NCI-H82 (cell line): ENCODE data around the gene PRSS38.
A peak's percentile ranks its signal among the peaks of the same experiment; 100 is the strongest.
"Not testable (repeated sequence)": the region's sequence is repeated elsewhere in the genome, so short reads cannot be mapped to it uniquely, and the experiment has no call there.

ENCODE experiments used
- DNase-seq: peaks from one replicate; lab custom pipeline; 2025; lab: John Stamatoyannopoulos, UW

PRSS38 gene

DNA sequence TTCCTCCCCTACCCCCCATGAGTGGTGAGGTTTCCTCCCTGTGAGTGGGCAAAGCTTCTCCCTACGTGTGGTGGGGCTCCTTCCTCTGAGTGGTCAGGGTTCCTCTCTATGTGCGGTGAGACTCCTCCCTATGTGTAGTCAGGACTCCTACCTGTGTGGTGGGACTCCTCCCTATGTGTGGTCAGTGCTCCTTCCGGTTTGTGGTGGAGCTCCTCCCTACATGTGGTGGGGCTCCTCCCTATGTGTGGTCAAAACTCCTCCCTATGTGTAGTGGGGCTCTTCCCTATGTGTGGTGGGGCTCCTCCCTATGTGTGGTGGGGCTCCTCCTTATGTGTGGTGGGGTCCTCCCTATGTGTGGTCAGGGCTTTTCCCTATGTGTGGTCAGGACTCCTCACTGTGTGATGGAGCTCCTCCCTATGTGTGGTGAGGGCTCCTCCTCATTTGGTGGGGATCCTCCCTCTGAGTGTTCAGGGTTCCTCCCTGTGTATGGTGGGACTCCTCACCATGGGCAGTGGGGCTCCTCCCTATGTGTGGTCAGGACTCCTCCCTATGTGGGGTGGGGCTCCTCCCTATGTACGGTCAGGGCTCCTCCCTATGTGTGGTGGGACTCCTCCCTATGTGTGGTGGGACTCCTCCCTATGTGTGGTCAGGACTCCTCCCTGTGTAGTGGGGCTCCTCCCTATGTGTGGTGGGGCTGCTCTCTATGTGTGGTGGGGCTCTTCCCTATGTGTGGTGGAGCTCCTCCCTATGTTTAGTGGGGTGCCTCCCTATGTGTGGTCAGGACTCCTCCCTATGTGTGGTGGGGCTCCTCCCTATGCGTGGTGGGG is 29.1 kb downstream of the PRSS38 start:
- no peak for DNase-seq

DNA sequence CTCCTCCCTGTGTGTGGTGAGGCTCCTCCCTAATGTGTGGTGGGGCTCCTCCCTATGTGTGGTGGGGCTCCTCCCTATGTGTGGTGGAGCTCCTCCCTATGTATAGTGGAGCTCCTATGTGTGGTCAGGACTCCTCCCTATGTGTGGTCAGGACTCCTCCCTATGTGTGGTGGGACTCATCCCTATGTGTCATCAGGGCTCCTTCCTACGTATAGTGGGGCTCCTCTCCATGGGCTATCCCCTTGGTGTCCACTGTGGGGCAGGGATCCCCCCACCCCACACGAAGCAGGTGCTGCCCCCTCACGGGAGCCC is 29.6 kb downstream of the PRSS38 start:
- DNase-seq = no peak

DNA sequence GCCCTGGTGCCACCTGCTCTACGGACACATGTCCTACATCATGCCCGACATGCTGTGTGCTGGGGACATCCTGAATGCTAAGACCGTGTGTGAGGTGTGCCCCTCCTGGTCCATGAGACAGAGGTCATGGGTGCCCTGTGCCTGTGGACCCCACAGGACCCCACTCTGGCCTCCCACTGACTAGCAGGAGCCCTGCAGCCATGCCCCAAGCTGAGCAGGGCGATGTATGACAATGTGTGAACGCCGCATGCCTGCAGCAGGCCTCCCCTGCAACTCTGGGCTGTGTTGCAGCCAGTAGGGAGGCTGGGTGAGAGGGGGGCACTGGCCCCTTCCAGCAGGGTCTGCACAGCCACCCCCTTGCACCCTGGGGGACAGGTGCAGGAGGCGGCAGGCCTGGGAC is 30.0 kb downstream of the PRSS38 start:
- DNase-seq = no peak

DNA sequence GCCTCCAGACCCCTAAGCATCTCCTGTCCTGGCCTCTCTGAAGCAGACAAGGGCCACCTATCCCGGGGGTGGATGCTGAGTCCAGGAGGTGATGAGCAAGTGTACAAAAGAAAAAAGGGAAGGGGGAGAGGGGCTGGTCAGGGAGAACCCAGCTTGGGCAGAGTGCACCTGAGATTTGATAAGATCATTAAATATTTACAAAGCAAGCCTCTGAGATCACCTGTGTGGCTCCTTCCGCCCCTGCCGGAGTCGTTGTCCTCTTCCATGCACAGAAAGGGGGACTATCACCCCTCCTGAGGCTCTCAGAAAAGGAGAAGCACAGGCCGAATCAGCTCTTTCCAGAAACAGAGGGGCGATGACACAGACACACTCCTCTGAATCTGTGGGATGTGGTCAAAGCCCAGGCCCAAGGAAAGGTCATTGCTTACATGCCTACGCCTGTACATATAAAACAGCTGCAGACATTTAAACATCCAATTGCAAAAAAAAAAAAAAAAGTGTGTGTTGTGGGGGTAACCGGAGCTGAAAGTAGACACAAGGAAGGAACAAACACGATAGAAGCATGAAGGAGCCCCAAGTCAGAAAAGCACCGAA is 30.9 kb downstream of the PRSS38 start:
- no peak for DNase-seq

DNA sequence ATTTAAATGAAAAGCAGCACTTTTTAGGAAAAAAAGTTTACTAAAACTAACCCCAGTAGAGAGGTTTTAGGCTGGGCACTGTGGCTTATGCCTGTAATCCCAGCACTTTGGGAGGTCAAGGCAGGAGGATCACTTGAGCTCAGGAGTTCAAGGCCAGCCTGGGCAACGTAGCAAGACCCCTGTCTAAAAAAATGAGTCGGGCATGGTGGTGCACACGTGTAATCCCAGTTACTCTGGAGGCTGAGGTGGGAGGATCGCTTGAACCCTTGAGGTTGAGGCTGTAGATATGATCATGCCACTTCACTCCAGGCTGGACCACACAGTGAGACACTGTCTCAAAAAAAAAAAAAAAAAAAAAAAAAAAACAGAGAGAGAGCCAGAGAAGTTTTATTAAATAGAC is 31.6 kb downstream of the PRSS38 start:
- DNase-seq = not testable (repeated sequence)

DNA sequence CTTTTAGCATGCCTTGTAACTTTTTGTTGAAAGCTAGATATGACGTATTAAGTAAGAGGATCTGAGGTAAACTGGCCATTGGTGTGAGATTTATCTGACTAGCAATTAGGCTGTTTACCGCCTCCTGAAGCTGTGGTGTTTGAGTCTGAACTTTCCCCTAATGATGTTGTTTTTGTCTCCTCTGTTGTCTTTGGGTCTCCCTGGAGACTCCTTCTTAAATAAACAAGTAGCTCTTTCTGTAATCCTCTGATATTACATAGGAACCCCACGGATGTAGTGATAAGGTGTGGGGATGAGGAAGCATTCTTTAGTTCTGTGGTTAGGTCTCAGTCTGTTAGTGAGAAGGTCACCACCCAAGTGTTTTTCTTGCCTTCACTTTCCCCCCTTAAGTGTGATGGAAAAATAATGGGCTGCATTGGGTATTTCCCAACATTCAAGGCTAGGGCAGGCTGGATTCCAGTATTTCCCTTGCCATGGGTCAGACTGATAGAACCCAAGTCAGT is 33.0 kb downstream of the PRSS38 start:
- no peak for DNase-seq

DNA sequence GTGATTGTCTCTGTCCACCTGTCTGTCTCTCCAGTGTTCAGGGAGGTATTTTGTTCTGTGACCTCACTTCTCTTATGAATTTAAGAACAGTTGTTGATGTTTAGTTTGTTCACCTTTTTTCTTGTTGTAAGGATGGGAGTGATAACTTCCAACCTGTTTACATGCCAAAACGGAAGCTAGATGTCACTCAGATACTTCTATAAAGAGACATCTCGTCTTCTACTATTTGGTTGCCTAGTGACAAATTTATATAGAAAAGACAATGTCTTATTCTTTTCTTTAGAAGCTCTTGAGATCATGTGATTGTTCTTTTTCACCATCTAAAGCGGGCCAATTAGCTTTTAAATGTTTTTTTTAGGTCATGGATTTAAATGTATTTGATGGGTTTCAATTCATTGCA is 33.8 kb downstream of the PRSS38 start:
- no peak for DNase-seq

DNA sequence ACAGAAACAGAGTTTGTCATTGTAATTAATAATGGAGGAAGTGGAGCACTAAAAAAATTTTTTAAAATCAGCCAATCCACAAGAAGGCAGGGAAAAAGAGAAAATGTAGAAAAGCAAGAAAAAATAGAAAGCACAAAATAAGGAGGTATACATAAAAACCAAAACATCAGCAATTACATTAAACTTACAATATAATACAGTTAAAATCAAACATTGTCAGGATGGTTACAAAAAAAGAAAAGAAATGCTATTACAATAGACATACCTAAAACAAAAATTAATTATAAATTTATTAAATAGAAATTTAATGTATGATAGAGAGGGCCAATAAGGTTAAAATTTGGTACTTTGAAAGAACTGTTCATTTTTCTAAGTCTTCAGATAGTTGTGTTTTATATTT is 38.7 kb downstream of the PRSS38 start:
- no peak for DNase-seq

DNA sequence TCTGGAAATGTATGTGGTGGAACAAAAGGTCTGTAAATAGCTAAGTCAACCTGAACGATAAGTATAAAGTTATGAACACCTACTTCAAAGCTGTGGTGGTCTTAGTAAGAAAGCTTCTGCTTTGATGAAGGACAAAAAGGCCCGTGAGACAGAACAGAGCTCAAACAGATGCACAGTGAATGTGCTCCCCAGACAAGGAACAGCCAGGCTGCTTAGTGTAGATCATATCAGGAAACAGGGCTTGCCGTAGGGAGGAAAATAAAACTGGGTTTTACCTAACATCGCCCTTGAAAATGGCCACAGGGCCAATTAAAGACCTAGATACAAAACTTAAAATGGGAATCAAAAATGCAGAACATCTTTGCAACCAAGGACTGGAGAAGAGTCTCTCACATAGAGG is 40.2 kb downstream of the PRSS38 start:
- DNase-seq = no peak

DNA sequence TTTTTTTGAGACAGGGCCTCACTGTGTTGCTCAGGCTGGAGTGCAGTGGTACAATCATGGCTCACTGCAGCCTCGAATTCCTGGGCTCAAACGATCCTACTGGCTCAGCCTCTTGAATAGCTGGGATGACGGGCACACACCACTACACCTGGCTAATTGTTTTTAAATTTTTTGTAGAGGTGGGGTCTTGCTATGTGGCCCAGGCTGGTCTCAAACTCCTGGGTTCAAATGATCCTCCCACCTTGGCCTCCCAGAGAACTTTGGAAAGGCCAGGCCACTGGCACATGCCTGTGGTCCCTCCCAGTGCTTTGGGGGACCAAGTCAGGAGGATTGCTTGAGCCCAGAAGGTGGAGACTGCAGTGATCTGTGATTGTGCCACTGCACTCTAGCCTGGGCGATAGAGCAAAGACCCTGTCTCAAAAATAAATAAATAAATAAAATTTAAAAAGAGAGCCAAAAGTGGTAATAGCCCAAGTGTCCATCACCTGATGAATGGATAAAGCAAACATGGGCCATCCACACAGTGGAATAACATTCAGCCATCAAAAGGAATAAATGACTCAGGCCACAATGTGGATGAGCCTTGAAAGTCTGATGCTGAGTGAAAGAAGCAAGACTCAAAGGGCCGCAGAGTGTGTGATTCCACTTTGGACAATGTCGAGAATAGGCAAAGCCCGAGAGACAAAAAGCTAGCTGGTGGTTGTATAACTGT is 40.8 kb downstream of the PRSS38 start:
- no peak for DNase-seq

DNA sequence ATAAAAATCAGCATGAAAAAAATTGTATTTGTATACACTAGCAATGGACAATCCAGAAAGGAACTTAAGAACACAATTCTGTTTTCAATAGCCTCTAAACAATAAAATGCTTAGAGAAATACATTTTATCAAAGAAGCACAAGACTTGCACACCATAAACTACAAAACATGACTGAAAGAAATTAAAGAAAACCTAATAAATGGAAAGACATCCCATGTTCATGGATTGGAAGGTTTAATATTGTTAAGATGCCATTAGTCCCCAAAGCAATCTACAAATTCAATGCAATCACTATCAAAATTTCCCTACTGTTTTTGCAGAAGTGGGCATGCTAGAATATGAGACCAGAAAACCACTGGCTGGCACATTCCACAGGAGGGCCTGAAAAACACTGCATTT is 49.4 kb downstream of the PRSS38 start:
- DNase-seq = no peak

DNA sequence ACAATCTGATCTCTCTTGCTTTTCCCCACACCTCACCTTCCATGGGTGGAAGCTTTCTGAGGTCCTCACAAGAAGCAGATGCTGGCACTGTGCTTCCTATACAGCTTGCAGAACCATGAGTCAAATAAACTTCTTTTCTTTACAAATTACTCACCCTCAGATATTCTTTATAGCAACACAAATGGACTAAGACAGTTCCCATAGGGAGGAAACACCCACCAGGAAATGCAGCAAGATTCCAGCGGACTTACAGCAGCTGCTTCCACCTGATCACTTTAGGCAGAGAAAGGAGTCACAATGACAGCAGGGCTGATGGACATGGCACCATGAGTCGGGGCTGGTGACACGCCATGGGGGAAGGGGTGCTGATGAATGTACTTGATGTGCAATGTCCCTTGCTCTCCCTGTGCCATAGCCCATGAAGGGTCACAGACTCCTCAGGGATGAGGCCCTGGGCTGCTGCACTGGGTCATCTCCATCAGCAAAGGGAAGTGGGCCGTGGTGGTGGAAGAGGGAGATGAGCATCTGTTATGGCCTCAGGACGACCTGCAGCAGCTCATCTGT is 53.9 kb downstream of the PRSS38 start:
- peak; percentile 34 for DNase-seq

DNA sequence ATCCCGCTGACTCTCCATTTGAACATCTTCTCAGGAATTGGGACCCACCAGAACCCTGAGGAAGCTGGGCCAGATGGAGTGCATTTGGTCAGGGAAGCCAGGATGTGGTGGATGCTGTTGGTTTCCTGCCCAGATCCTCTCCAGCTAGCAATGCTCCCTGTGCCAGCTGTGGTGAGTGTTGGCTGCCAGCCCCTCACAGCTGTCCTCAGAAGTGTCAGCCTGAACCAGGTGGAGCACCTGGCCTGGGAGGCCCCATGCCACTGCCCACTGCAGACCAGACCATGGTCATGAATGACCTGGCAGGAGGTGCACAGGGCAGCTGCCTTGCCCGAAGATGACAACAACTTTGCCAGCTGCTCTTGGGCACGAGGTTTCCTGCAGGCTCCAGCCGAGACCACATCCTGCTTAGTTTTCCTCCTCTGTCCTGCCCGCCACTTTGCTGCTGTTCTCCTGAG is 54.4 kb downstream of the PRSS38 start:
- no peak for DNase-seq

DNA sequence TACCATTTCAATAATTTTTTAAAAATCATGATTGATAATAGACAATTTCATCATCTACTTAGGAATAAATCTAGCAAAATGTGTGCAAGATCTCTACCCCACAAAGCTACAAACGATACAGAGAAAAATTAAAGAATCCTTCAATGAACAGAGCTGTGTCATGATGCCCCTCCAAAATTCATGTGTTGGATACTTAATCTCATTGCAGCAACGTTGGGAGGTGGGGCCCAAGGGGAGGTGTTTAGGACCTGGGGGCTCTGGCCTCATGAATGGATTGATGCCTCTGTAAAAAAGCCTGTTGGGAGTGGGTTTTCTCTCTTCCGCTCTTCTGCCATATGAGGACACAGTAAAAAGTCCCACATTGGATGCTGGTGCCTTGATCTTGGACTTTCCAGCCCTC is 54.9 kb downstream of the PRSS38 start:
- DNase-seq = no peak

DNA sequence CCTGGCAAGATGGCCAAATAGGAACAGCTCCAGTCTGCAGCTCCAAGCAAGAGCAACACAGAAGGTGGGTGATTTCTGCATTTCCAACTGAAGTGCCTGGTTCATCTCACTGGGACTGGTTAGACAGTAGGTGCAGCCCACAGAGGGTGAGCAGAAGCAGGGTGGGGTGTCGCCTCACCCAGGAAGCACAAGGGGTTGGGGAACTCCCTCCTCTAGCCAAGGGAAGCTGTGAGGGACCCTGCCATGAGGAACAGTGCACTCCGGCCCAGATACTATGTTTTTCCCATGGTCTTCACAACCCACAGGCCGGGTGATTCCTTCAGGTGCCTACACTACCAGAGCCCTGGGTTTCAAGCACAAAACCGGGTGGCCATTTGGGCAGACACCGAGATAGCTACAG is 56.4 kb downstream of the PRSS38 start:
- DNase-seq = not testable (repeated sequence)

DNA sequence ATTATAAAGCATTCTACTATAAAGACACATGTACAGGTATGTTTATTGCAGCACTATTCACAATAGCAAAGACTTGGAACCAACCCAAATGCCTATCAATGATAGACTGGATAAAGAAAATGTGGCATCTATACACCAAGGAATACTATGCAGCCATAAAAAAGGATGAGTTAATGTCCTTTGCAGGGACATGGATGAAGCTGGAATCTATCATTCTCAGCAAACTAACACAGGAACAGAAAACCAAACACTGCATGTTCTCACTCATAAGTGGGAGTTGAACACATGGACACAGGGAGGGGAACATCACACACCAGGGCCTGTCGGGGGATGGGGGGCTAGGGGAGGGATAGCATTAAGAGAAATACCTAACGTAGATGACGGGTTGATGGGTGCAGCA is 62.3 kb downstream of the PRSS38 start:
- DNase-seq = not testable (repeated sequence)

DNA sequence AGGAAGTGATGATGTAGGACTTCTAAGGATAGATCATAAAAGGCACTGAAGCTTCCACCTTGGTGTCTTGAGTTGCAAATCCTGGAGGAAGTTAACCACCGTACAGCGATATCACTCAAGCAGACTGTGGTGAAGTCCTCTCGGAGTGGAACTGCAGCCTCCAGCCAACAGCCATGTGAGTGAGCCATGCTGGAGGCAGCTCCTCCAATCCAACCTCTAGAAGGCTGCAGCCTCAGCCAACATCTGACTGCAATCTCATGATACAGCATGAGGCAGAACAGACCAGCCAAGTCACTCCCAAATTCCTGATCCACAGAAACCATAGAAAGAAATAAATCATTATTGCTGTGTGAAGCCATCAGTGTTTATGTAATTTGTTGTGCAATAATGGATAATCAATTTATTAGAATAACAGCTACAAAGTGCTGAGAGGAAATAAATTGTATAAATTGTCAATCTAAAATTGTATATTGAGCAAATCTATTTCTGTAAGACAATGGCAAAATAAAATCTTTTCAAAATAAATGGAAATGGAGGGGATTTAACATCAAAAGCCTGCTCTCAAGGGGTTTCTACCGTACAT is 65.0 kb downstream of the PRSS38 start:
- no peak for DNase-seq

DNA sequence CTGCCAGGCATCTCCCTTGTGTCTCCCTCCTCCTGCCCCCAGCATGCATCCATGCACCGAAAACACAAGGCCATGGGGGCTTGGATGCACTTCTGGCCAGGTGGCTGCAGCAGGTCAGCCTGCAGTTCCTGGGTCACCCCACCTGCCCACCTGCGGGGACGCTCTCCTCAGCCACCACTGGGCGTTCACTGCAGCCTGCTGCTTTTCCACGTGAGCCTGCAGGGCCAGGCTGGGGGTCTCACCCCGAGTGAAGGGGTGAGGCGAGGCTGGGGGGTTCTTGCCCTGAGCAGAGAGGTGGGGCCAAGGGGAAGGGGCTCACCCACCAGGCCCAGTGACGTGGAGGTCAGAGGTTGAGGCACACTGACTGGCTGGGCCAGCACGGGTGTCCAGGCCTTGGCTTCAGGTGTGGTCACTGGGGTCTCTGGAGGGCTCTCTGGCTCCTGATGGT is 67.6 kb downstream of the PRSS38 start:
- DNase-seq = no peak

DNA sequence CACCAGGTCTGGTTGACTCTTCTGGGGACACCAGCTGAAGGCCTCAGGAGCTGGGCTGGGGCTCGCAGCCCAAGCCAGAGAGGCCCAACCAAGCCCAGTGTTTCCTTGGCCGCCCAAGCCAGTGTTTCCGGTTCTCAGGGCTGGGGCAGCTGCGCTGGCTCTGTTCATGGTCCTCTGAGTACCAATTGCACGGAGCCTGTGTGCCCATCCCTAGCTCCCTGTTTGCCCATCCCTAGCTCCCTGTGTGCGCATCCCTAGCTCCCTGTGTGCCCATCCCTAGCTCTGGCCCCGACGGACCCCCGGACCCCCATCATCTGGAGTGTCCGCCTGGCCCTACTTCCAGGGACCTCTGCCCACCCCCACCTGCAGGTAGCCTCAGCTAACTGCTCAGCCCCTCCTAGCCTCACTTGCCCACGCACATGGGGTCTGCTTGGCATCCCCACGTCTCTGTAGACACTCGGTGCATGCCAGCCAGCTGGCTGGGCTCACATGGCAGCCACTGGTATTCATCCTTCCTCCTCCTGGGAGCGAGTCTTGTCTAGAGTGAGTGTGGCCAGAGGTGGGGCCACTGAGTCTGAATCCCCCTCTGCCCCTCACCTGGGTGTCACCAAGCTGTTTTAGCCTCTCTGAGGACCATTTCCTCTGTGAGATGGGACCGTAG is 68.3 kb downstream of the PRSS38 start:
- DNase-seq = no peak

DNA sequence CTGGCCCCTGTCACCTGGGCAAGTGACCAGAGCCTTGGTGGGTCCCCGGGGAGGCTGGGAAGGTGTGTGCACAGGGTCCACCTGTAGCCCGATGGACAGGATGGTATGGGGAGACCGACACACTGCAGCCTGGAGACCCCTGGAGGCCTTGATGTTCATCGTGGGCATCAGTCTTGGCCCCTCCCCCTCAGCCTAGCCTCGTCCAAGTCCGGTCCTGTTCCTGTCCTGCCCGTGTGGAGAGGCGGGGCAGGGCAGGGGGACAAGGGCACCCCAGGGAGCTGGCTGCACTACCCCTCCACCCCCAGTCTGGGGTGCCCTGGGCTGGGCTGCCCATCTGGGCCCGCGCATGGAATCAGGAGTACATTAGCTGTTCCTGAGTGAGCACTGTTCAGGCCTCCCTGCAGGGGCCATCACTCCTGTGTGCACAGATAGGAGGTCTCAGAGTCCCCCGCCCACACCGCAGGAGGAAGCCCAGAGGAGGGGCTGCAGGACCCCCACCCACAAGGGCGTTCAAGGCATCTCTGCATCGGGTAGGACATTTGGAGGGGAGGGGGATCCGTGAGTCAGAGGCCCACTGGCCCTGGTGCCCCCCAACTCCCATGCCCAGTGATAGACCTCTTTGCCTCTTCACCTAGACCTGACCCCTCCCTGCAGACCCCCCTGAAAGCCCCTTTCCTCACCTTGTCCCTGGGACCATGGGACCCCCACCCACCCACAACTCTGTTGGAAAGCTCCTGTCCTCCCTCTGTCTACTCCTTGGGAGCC is 69.1 kb downstream of the PRSS38 start:
- DNase-seq = no peak

DNA sequence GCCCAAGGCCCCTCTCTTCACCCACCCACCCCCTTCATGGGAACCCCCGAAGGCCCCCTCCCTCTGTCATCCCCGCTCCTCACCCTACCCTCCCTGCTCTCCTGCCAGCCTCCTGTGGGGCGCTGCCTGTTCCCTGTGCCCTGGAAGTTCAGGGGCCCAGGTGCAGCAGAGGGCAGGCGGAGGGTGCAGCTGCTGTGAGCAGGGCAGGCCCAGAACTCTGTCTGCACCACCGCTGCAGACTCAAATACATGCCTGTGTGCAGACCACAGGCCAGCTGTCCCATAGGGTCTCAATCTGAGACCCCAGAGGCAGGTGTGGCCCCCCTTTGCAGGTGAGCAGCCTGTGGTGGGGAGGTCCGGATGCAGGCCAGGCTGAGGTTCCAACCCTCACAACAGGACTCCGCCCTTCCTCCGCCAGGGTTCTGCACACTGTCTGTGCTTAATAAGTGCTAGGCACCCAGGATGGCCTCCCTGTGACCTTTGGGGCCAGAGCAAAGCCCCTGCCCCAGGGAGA is 69.7 kb downstream of the PRSS38 start:
- no peak for DNase-seq
